WTC11 (cell line): ENCODE data around the gene CWH43.

Source experiments
- CREB1 ChIP-seq: sonication (generic); formaldehyde crosslinking; IDR thresholded peaks from 2 replicates; pipeline ENCODE4 v1.8.0; 2023; ENCODE audit warnings: mild to moderate bottlenecking, missing genetic modification reagents
- IRF2 ChIP-seq: sonication (generic); formaldehyde crosslinking; IDR thresholded peaks from 2 replicates; pipeline ENCODE4 v1.8.0; 2022; ENCODE audit warnings: low read depth, missing genetic modification reagents, borderline replicate concordance
- ZBTB43 ChIP-seq: sonication (generic); formaldehyde crosslinking; IDR thresholded peaks from 2 replicates; pipeline ENCODE4 v1.8.1; 2023; ENCODE audit warnings: mild to moderate bottlenecking, missing genetic modification reagents
- ZNF425 ChIP-seq: fragments of 250-450 bp; sonication (Bioruptor Pico); conservative IDR thresholded peaks from 2 replicates; pipeline ENCODE4 v1.9.0; 2021; ENCODE audit warnings: mild to moderate bottlenecking
- TF ChIP-seq, protein P1 (sequence below): fragments of 200-600 bp; IDR thresholded peaks from 2 replicates; pipeline ENCODE4 v1.8.0; 2022; ENCODE audit warnings: antibody characterized with exemption

- TF ChIP-seq, protein P1, sequence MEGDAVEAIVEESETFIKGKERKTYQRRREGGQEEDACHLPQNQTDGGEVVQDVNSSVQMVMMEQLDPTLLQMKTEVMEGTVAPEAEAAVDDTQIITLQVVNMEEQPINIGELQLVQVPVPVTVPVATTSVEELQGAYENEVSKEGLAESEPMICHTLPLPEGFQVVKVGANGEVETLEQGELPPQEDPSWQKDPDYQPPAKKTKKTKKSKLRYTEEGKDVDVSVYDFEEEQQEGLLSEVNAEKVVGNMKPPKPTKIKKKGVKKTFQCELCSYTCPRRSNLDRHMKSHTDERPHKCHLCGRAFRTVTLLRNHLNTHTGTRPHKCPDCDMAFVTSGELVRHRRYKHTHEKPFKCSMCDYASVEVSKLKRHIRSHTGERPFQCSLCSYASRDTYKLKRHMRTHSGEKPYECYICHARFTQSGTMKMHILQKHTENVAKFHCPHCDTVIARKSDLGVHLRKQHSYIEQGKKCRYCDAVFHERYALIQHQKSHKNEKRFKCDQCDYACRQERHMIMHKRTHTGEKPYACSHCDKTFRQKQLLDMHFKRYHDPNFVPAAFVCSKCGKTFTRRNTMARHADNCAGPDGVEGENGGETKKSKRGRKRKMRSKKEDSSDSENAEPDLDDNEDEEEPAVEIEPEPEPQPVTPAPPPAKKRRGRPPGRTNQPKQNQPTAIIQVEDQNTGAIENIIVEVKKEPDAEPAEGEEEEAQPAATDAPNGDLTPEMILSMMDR = no peak
- TF ChIP-seq CREB1 (no peak), ZBTB43 (CRISPR knock-in tag) (no peak), ZNF425 (CRISPR knock-in tag) (no peak), IRF2 (CRISPR knock-in tag) (no peak)
Observed at GRCh38 chr4:48997962-48998361, 11.9 kb downstream of the CWH43 start.
